Astrocyte (in vitro differentiated cells and primary cell): ENCODE data around the gene DMPK. TPM values are rescaled to one million over a fixed set of nuclear protein-coding genes. Genes with fewer than 3 reads are reported as not detected.
A peak's percentile ranks its signal among the peaks of the same experiment; 100 is the strongest.

Experiments used
- DNase-seq: peaks from one replicate; pipeline ENCODE4 v3.0.0-alpha.2; 2010; ENCODE audit warnings: low read depth
- FAIRE-seq: peaks from 2 replicates; lab custom pipeline; 2011; peaks lifted over from hg19 to GRCh38; lab: Jason Lieb, UNC
- H2AFZ ChIP-seq: 2 replicates; pipeline ENCODE4 v1.6.0; 2012; ENCODE audit warnings: low read depth, low read length, inconsistent platforms
- H3K27ac ChIP-seq: 2 replicates; pipeline ENCODE4 v1.5.1; 2011; ENCODE audit warnings: low read depth, low read length, inconsistent platforms
- H3K27me3 ChIP-seq: 2 replicates; pipeline ENCODE4 v1.6.0; 2011; ENCODE audit warnings: low read length, inconsistent platforms; ENCODE audit not compliant: insufficient read depth
- H3K36me3 ChIP-seq: 2 replicates; pipeline ENCODE4 v1.5.1; 2011; ENCODE audit warnings: low read length, inconsistent platforms; ENCODE audit not compliant: insufficient read depth
- H3K4me1 ChIP-seq: 2 replicates; pipeline ENCODE4 v1.5.1; 2011; ENCODE audit warnings: low read length, inconsistent platforms; ENCODE audit not compliant: insufficient read depth
- H3K4me2 ChIP-seq: 2 replicates; pipeline ENCODE4 v1.6.0; 2012; ENCODE audit warnings: low read length, inconsistent platforms
- H3K4me3 ChIP-seq: 2 replicates; pipeline ENCODE4 v1.5.1; 2011; ENCODE audit warnings: low read depth, mild to moderate bottlenecking, low read length, inconsistent platforms; ENCODE audit not compliant: insufficient read depth
- H3K79me2 ChIP-seq: 2 replicates; pipeline ENCODE4 v1.6.0; 2012; ENCODE audit warnings: mild to moderate bottlenecking, low read length, inconsistent platforms; ENCODE audit not compliant: insufficient read depth
- H3K9ac ChIP-seq: 2 replicates; pipeline ENCODE4 v1.6.0; 2012; ENCODE audit warnings: mild to moderate bottlenecking, low read length, inconsistent platforms
- H3K9me3 ChIP-seq: 2 replicates; pipeline ENCODE4 v1.5.1; 2012; ENCODE audit warnings: low read depth, mild to moderate bottlenecking, low read length, inconsistent platforms; ENCODE audit not compliant: insufficient read depth
- H4K20me1 ChIP-seq: 2 replicates; pipeline ENCODE4 v1.6.0; 2012; ENCODE audit warnings: low read length, inconsistent platforms; ENCODE audit not compliant: insufficient read depth
- H3K27ac Mint-ChIP-seq: one replicate; pipeline ENCODE4 v1.8.0; 2021; ENCODE audit warnings: mild to moderate bottlenecking, mixed read lengths; ENCODE audit not compliant: unreplicated experiment
- H3K27me3 Mint-ChIP-seq: one replicate; pipeline ENCODE4 v1.8.0; 2021; ENCODE audit warnings: low read depth, mixed read lengths; ENCODE audit not compliant: unreplicated experiment
- H3K36me3 Mint-ChIP-seq: one replicate; pipeline ENCODE4 v1.8.0; 2021; ENCODE audit warnings: low read depth, mixed read lengths; ENCODE audit not compliant: unreplicated experiment
- H3K4me1 Mint-ChIP-seq: one replicate; pipeline ENCODE4 v1.8.0; 2021; ENCODE audit warnings: low read depth, mixed read lengths; ENCODE audit not compliant: unreplicated experiment
- H3K4me3 Mint-ChIP-seq: one replicate; pipeline ENCODE4 v1.8.0; 2021; ENCODE audit warnings: mild to moderate bottlenecking, moderate library complexity, mixed read lengths; ENCODE audit not compliant: unreplicated experiment
- H3K9me3 Mint-ChIP-seq: one replicate; pipeline ENCODE4 v1.8.0; 2021; ENCODE audit warnings: mild to moderate bottlenecking, mixed read lengths; ENCODE audit not compliant: unreplicated experiment
- CTCF ChIP-seq: IDR thresholded peaks from 2 replicates; pipeline ENCODE4 v1.5.1; 2011; ENCODE audit warnings: low read depth, mild to moderate bottlenecking, inconsistent platforms, low read length, moderate library complexity; ENCODE audit not compliant: insufficient read depth
- EZH2 ChIP-seq: IDR thresholded peaks from 2 replicates; pipeline ENCODE4 v1.6.1; 2012; ENCODE audit warnings: mild to moderate bottlenecking, low read length, inconsistent platforms; ENCODE audit not compliant: insufficient read depth
- total RNA-seq: library from RNA; stranded (reverse); gene quantifications from 2 replicates; pipeline ENCODE4 v1.2.1, GENCODE V29; 2021

DMPK gene
- total RNA-seq, 1 donor from 2014 or later, result 75.2 TPM

GRCh38 chr19:45772912-45773311 is 9.4 kb downstream of the DMPK start:
- H3K27ac Mint-ChIP-seq, result peak overlapping the region; percentile 58

DNA sequence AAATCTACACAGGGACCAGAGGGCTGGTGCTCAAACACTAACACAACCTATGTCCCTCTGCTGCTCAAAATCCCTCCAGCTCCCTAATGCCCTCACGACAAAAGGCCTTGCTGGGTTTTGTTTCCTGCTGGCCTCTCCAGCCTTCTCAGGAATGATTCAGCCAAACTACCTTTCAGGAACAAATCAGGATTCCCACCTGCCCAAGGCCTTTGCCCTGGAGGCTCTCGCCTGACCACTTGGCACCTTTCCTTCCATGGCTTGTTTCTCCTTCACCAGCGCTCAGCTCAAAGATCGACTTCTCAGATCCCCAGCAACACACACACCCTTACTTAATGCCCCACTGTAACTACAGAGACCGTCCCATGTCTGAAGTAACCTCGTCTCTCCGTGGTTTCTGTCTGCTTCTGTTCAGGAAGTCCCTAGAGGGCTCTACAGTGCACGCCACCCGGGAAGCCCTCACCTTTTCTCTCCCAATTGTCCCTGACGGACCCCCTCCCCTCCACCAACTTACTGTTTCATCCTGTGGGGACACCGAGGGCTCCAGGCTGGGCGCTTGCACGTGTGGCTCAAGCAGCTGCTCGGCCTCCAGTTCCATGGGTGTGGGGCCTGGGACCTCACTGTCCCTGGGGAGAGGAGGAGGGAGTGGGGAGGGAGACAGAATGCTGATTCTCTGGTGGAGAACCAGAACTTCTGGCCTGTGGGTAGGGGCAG is 10.0 kb downstream of the DMPK start:
- DNase-seq, result no peak
- Histone ChIP-seq H3K9me3 (no peaks in the 10 kb centered on the region), H4K20me1 (peaks cover 35% of the 10 kb centered on the region), H3K27me3 (no peaks in the 10 kb centered on the region), H3K36me3 (peaks cover 14% of the 10 kb centered on the region), H3K4me1 (peaks cover 11% of the 10 kb centered on the region), H3K4me3 (no peak overlapping the region), H3K27ac (no peak overlapping the region), H2AFZ (no peak overlapping the region), H3K9ac (no peak overlapping the region), H3K4me2 (no peak overlapping the region), H3K79me2 (no peaks in the 10 kb centered on the region)
- H3K27me3 Mint-ChIP-seq, result no peaks in the 10 kb centered on the region
- H3K36me3 Mint-ChIP-seq, result peaks cover 8% of the 10 kb centered on the region
- H3K9me3 Mint-ChIP-seq, result no peaks in the 10 kb centered on the region
- H3K4me1 Mint-ChIP-seq, result peaks cover 9% of the 10 kb centered on the region
- no peak for TF ChIP-seq EZH2
- TF ChIP-seq CTCF, result no peak
- H3K27ac Mint-ChIP-seq, result peak overlapping the region; percentile 7
- peak overlapping the region; percentile 17 for H3K4me3 Mint-ChIP-seq
- no peak for FAIRE-seq

More at GRCh38 chr19:45772912-45773311, 9.4 kb downstream of the DMPK start:
- Histone ChIP-seq H2AFZ (no peak overlapping the region), H3K4me1 (peaks cover 10% of the 10 kb centered on the region), H3K4me3 (no peak overlapping the region), H3K36me3 (peaks cover 14% of the 10 kb centered on the region), H3K9me3 (no peaks in the 10 kb centered on the region), H3K27me3 (no peaks in the 10 kb centered on the region), H3K4me2 (no peak overlapping the region), H4K20me1 (peaks cover 38% of the 10 kb centered on the region), H3K9ac (no peak overlapping the region), H3K27ac (no peak overlapping the region), H3K79me2 (no peaks in the 10 kb centered on the region)
- FAIRE-seq (no peak), DNase-seq (no peak)
- TF ChIP-seq EZH2, result no peak
- TF ChIP-seq CTCF, result no peak
- peaks cover 11% of the 10 kb centered on the region for H3K36me3 Mint-ChIP-seq
- H3K27me3 Mint-ChIP-seq, result no peaks in the 10 kb centered on the region
- peaks cover 9% of the 10 kb centered on the region for H3K4me1 Mint-ChIP-seq
- peaks cover under 1% of the 10 kb centered on the region for H3K9me3 Mint-ChIP-seq
- no peak overlapping the region for H3K4me3 Mint-ChIP-seq
